Natural killer cell (primary cell): ENCODE results near the gene PTPRN2. TPM values are rescaled to one million over a fixed set of nuclear protein-coding genes. Genes with fewer than 3 reads are reported as not detected.
A peak's percentile ranks its signal among the peaks of the same experiment; 100 is the strongest.

Experiments
- ATAC-seq, 3 donors: fragments of 150-1000 bp in 2 of 3; fragments of 200-7000 bp in 1 of 3; cut with Tn5 transposase; 1 replicate in 1 of 3; 2 replicates in 2 of 3; pipeline ENCODE4 v1.10.0; 2021; ENCODE audit warnings: mild to moderate bottlenecking in 2 of 3, moderate library complexity in 2 of 3
- DNase-seq, 2 donors: peaks; one replicate each; pipeline versions ENCODE4 v3.0.0 to v3.0.0-alpha.2; 2013 to 2021; ENCODE audit warnings: mixed read lengths in 1 of 2
- H3K27ac ChIP-seq: one replicate; pipeline ENCODE4 v1.5.1; 2013; ENCODE audit warnings: mild to moderate bottlenecking, low read length
- H3K27me3 ChIP-seq: one replicate; pipeline ENCODE4 v1.6.1; 2013; ENCODE audit warnings: low read length; ENCODE audit not compliant: control insufficient read depth, insufficient read depth
- H3K36me3 ChIP-seq: one replicate; pipeline ENCODE4 v1.6.1; 2013; ENCODE audit warnings: low read length; ENCODE audit not compliant: control insufficient read depth, insufficient read depth
- H3K4me1 ChIP-seq: one replicate; pipeline ENCODE4 v1.6.1; 2013; ENCODE audit warnings: low read length; ENCODE audit not compliant: control insufficient read depth, insufficient read depth
- H3K4me3 ChIP-seq: one replicate; pipeline ENCODE4 v1.5.1; 2013; ENCODE audit warnings: low read length
- H3K9me3 ChIP-seq: one replicate; pipeline ENCODE4 v1.6.1; 2013; ENCODE audit warnings: low read length; ENCODE audit not compliant: control insufficient read depth, insufficient read depth
- H3K27ac Mint-ChIP-seq, 2 donors: one replicate each; pipeline ENCODE4 v1.8.0; 2022; ENCODE audit warnings: mild to moderate bottlenecking in 2 of 2, mixed read lengths in 2 of 2, moderate library complexity in 1 of 2
- H3K27me3 Mint-ChIP-seq, 2 donors: one replicate each; pipeline ENCODE4 v1.8.0; 2022; ENCODE audit warnings: low read depth in 2 of 2, mixed read lengths in 2 of 2
- H3K36me3 Mint-ChIP-seq: one replicate; pipeline ENCODE4 v1.8.0; 2022; ENCODE audit warnings: mixed read lengths
- H3K4me1 Mint-ChIP-seq, 2 donors: one replicate each; pipeline ENCODE4 v1.8.0; 2022; ENCODE audit warnings: mixed read lengths in 2 of 2
- H3K4me3 Mint-ChIP-seq: one replicate; pipeline ENCODE4 v1.8.0; 2022; ENCODE audit warnings: mild to moderate bottlenecking, moderate library complexity, mixed read lengths
- H3K9me3 Mint-ChIP-seq, 2 donors: one replicate each; pipeline ENCODE4 v1.8.0; 2022; ENCODE audit warnings: mixed read lengths in 2 of 2
- WGBS: methylation state at CpG from one replicate; pipeline ENCODE4 v1.1.7; 2013; ENCODE audit warnings: missing lambda C conversion rate; ENCODE audit not compliant: insufficient coverage; 5-methylcytosine and 5-hydroxymethylcytosine counted together
- intact Hi-C: fragments of 100-400 bp; cut with micrococcal nuclease; formaldehyde crosslinking; loops from one replicate; pipeline ENCODE4 v1.14.2; 2022
- total RNA-seq, 4 donors: library from RNA; stranded (reverse); fragments of 120-200 nt in 1 of 4; gene quantifications; one replicate each; pipeline versions ENCODE4 v1.2.3 to v1.2.4, GENCODE V29; 2013 to 2022
- TF ChIP-seq, protein P1 (sequence below): fragments of 200-600 bp; IDR thresholded peaks from one replicate; pipeline ENCODE4 v1.8.0; 2022; ENCODE audit warnings: antibody characterized with exemption

The PTPRN2 gene
- total RNA-seq, 3 donors from 2014 or later (not counting 1 experiment from before 2014, with no cell fraction given): 1.3 to 2.5 (median 1.9) TPM

DNA sequence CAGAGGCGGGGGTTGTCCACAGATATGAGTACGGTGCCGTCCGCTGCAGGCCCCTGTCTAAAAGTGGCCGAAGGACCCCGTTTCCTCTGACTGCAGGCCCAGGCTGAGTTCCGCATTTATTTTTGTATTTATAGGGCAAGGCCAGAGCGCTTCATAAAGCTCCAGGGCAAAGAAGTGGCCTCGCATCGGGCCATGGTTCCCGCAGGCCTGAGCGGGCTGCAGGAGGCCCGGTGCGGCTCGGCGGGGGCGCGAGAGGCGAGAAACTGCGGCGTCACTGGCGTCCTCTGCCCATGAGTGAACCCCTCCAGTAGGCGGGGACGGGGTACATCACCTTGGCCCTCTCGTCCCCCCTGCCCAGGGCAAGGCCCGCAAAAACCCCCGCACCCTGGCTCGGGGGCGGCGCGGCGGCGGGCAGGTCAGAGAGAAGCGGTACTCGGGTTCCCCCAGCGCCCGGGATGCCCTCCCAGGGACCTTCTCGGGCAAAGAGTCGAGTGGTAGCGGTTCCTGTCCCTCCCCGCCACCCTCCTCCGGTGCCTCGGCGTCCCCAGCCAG, 895.1 kb downstream of the PTPRN2 start:
- Histone ChIP-seq H3K27me3 (peaks cover 24% of the 10 kb centered on the region), H3K36me3 (no peaks in the 10 kb centered on the region), H3K4me1 (peaks cover 15% of the 10 kb centered on the region), H3K27ac (no peak overlapping the region), H3K4me3 (no peak overlapping the region), H3K9me3 (no peaks in the 10 kb centered on the region)
- Mint-ChIP-seq H3K4me3 (no peak overlapping the region), H3K9me3 (no peaks in the 10 kb centered on the region), H3K4me1 (no peaks in the 10 kb centered on the region), H3K27ac (no peak overlapping the region), H3K36me3 (no peaks in the 10 kb centered on the region), H3K27me3 (peaks cover 18 to 19% of the 10 kb centered on the region in 2 donors)
- intact Hi-C loops: no loop called here
- DNase-seq: no peak
- WGBS: 3% methylated on average over 44 of the region's 44 CpGs
- TF ChIP-seq, protein P1, sequence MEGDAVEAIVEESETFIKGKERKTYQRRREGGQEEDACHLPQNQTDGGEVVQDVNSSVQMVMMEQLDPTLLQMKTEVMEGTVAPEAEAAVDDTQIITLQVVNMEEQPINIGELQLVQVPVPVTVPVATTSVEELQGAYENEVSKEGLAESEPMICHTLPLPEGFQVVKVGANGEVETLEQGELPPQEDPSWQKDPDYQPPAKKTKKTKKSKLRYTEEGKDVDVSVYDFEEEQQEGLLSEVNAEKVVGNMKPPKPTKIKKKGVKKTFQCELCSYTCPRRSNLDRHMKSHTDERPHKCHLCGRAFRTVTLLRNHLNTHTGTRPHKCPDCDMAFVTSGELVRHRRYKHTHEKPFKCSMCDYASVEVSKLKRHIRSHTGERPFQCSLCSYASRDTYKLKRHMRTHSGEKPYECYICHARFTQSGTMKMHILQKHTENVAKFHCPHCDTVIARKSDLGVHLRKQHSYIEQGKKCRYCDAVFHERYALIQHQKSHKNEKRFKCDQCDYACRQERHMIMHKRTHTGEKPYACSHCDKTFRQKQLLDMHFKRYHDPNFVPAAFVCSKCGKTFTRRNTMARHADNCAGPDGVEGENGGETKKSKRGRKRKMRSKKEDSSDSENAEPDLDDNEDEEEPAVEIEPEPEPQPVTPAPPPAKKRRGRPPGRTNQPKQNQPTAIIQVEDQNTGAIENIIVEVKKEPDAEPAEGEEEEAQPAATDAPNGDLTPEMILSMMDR: no peak
- no peak for ATAC-seq

DNA sequence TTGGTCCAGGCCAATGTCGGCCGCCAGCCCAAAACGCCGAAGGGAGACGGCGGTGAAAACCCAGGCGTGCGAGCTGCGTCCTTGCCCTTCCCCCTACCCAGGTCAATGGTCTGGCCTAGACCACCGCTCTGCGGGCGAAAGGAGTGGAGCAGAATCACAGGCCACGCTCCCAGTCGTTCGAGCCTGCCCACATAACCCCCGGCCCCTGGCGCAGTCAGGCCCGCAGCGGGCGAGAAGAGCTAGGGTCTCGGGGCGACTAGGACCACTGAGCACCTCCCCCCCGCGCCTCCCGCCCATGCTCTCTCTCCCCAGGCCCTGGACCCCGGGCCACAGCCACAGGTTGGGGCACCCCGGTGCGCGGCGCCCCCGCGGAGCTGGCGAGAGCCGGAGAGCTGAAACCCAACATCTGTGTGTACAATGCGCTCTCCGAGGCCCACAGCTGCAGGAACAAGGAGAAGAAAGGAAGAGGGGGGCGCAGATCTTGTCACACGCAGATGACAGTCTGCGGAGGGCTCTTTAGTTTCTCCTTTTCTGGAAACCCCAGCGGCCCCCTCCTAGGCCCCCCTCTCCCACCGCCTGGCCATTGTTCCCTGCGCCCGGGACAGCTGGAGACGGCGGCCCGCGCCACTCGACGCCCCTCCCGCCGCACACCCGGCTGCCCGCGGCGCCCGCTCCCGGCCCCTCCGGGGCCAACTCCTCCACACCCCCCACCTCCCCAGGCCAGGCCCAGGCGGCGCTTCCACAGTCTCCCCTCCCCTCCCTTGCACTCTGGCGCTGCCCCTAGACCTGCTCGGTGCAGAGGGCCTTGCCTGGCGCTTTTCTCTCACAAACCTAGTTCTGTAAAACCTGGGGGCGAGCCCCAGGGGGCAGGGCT, 895.8 kb downstream of the PTPRN2 start:
- H3K9me3 ChIP-seq: no peaks in the 10 kb centered on the region
- H3K27me3 Mint-ChIP-seq: peaks cover 23 to 27% of the 10 kb centered on the region in 2 donors
- TF ChIP-seq, protein P1: no peak
- no peak overlapping the region for H3K27ac Mint-ChIP-seq
- H3K4me1 Mint-ChIP-seq: no peaks in the 10 kb centered on the region
- H3K27me3 ChIP-seq: peaks cover 28% of the 10 kb centered on the region
- H3K4me3 Mint-ChIP-seq: no peak overlapping the region
- DNase-seq (peak in 1 of 2 donors; percentile 0), ATAC-seq (no peak)
- no peak overlapping the region for H3K27ac ChIP-seq
- no peaks in the 10 kb centered on the region for H3K36me3 ChIP-seq
- H3K9me3 Mint-ChIP-seq: no peaks in the 10 kb centered on the region
- intact Hi-C loops: no loop called here
- no peaks in the 10 kb centered on the region for H3K36me3 Mint-ChIP-seq
- 2% methylated on average over 64 of the region's 64 CpGs for WGBS
- peaks cover 15% of the 10 kb centered on the region for H3K4me1 ChIP-seq
- no peak overlapping the region for H3K4me3 ChIP-seq

DNA sequence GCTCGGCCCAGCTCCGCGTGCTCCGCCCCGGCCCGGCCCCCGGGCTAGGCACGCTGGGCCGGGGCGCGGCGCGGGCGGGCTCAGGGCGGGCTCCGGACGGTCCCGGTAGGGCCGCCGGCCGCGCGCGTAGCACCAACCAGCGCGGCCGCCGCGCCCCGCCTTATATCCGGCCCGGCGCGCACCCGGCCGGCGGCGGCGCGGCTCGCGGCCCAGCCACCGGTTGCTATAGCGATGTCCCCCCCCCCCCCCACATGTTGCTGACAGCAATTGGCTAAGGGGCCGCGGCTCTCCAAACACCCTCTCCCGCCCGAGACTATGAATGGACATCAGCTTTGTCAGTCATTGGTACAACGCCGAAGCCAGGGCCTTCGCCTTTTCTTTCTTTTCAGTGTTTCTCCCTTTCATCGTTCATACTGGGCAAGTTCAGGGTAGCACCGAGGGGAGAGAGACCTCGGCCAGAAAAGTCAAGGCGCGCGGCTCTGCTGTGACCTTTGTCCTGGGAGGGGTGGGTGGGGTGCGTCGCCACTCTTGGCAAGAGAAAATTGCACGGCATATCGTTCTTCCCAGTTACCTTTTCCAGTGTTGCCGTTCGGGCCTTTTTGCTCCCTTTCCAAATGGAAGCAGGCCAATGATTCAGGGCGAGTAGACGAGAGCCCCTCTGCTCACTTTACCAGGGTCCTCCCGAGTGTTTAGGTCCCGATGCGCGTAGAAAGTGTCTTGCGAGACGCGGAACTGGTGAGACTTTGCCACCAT, 896.6 kb downstream of the PTPRN2 start:
- Histone ChIP-seq H3K27me3 (peaks cover 28% of the 10 kb centered on the region), H3K4me3 (no peak overlapping the region), H3K36me3 (no peaks in the 10 kb centered on the region), H3K4me1 (peaks cover 15% of the 10 kb centered on the region), H3K9me3 (no peaks in the 10 kb centered on the region), H3K27ac (no peak overlapping the region)
- WGBS: 1% methylated on average over 72 of the region's 72 CpGs
- Mint-ChIP-seq H3K4me1 (no peaks in the 10 kb centered on the region), H3K4me3 (no peak overlapping the region), H3K27ac (no peak overlapping the region), H3K27me3 (peaks cover 31 to 34% of the 10 kb centered on the region in 2 donors), H3K9me3 (no peaks in the 10 kb centered on the region), H3K36me3 (no peaks in the 10 kb centered on the region)
- peak in 1 of 3 donors; percentile 38 for ATAC-seq
- TF ChIP-seq, protein P1: no peak
- intact Hi-C loops: no loop called here
- DNase-seq: peak in 1 of 2 donors; percentile 1
